ENCODE results near the gene PDE6C.
A peak's percentile ranks its signal among the peaks of the same experiment; 100 is the strongest.
"Not testable (repeated sequence)": the region's sequence is repeated elsewhere in the genome, so short reads cannot be mapped to it uniquely, and the experiment has no call there.

PDE6C gene

GRCh38 chr10:93652857-93653256, 40.5 kb downstream of the PDE6C start:
- no peak for DNase-seq

DNA sequence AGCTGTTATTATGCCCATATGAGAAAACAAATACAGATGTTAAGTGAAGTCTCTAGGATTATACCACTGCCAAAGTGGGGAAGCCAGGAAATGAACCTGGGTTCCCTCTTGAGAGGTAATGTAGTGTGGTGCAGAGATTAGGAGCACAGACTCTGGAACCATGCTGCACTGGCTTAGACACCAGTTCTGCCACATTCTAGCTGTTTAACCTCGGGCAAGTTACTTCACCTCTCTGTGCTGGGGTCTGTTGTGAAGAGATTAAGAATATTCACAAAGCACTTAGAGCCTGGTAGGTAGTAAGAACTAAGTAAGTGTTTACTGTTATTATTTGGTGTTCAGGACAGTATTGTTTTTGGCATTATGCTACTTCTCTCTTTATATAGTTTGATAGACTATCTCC, 41.9 kb downstream of the PDE6C start:
- DNase-seq, result no peak

- no peak for DNase-seq
These were observed 43.8 kb downstream of the PDE6C start for GRCh38 chr10:93656155-93656554.

GRCh38 chr10:93657757-93658156, 45.4 kb downstream of the PDE6C start:
- DNase-seq, result no peak

- no peak for DNase-seq
These were observed 53.7 kb downstream of the PDE6C start for GRCh38 chr10:93666030-93666429.

- DNase-seq, result no peak
These were observed 55.5 kb downstream of the PDE6C start for GRCh38 chr10:93667795-93668194.

DNA sequence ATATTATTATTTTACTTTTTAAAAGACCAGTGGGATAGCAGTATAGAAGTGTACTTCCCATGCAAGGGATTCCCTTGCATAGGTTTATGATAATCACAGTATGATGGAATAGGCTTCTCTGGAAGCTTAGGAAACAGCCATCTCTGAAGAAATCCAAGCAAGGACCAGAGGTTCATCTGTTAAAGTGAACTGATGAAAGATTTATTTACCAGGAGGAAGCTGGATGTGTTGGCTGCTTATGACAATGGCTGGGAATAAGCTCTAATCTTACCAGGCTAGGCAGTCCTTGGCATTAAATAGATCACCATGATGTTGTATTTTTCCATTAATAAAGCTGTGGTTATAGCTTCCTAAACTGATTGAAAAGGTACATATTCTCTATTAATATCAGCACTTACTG, 58.0 kb downstream of the PDE6C start:
- DNase-seq, result no peak

DNA sequence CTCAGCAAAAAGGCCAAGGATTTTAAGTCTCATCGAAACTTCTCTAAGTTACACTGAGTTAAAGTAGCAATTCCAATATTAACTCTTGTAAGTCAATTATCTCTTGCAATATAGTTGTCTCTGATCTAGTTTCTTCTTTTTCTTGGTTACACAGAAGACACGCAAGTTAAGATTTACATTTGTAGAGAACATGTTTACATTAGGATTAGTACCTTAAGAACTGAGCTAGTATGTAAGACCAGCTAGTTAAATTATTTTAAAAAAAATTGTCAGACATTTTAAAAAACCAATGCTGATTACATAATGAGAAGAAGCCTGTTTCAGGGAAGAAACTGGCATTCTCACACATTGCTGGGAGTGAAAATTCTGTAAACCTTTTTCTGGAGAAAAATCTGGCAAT, 58.7 kb downstream of the PDE6C start:
- no peak for DNase-seq

- DNase-seq, result no peak
These were observed 59.8 kb downstream of the PDE6C start for GRCh38 chr10:93672022-93672678.

DNA sequence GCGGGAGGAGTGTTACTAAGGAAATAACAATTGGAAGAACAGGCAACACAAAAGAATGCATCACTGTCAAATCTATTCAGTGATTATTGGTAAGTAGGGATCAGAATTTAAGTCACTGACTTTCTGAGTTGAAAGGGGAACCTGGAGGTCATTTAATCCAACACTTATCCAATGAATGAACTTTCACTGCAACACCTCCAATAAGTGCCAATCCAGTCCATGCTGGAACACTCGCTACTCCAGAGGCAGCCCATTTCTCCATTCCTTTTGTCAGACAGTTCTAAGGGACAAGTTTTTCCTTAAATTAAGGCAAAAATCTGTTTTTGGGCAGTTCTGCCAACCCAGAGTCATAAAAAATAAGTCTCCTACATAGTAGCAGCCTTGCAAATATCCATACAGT, 60.6 kb downstream of the PDE6C start:
- no peak for DNase-seq

- DNase-seq, result no peak
These were observed 61.5 kb downstream of the PDE6C start for GRCh38 chr10:93673791-93674190.

DNA sequence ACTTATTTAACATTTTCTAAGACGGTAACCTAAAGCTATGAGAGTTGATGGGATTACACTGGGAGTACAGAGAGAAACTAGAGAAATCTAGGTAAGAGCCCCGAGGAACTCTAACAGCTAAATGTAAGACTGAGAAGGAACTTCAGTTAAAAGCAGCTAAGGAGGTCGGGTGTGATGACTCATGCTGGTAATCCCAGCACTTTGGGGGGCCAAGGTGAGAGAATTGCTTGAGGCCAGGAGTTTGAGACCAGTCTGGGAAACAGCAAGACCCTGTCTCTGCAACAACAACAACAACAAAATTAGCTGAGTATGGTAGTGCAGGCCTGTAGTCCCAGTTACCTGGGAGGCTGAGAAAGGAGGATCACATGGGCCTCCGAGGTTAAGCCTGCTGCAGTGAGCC, 66.0 kb downstream of the PDE6C start:
- no peak for DNase-seq

- no peak for DNase-seq
These were observed 66.7 kb downstream of the PDE6C start for GRCh38 chr10:93678805-93679587.

DNA sequence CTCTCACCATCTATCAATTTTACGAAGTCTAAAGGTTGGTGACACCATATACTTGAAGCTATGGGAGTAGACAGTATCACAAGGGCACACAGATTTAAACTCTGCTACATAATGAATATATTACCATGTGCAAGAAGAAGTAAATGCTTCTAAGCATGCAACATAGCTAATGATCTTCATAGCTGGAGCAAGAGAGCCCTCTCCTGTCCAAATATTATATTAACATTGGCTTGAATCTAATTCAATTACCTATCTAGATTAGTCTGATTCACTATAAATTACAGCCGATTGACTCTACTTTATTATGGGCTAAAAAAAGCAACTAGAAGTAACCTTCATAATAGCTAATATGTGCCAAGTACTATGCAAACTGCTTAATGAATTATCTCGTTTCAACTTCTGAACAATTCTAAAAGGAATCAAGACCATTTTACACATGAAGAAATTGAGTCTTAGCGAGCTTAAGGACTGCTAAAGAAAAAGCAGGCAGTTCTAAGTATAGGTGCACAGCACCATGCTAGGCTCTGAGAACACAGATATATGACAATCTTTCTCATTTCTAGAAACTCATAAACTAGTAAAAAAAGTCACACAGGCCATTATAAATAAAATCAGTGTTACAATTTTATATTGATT, 68.2 kb downstream of the PDE6C start:
- DNase-seq, result peak; percentile 24

- DNase-seq, result no peak
These were observed 75.4 kb downstream of the PDE6C start for GRCh38 chr10:93687737-93688136.

- DNase-seq, result no peak
These were observed 83.4 kb downstream of the PDE6C start for GRCh38 chr10:93695740-93696139.

- DNase-seq, result not testable (repeated sequence)
These were observed 84.2 kb downstream of the PDE6C start for GRCh38 chr10:93696582-93696981.

DNA sequence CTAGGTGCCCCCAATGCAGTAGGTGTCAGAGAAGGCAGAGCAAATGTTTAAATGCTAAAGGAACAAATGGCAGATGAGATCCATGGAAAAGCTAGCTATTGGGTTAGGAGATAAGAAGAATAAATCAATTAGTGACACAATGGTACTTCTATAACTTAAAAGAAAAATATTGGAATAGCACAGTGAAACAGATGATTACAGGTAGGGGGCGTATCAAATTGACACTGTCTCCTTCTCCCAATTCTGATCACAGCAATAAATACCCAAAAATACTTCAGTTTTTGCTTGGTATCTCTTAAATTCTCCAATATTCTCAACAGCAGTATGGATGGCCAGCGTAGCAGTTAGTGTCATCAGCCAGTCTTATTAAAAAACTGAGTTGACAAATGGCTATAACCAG, 84.9 kb downstream of the PDE6C start:
- no peak for DNase-seq

DNA sequence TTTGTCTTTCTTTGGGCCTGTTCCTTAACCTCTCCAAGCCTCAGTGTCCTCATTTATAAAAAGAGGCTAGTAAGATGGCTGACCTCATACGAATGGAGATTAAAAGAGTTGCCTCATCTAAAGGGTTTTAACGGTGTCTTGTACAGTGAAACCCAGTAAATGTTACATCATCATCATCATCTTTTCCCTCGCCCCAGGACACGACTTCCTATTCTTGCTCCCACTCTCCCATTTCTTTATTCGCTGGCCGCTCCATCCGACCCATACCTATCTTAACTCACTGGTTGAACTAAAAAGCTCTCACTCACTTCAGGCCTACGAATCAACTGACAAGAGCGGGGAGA, 89.5 kb downstream of the PDE6C start:
- DNase-seq, result no peak

GRCh38 chr10:93702210-93703001, 90.1 kb downstream of the PDE6C start, which contains the start of gene FRA10AC1:
TSS of gene FRA10AC1 (minus strand) at chr10:93702592. CDS start at chr10:93700106, 2,486 bp downstream.
- peak; percentile 92 for DNase-seq

- no peak for DNase-seq
These were observed 90.7 kb downstream of the PDE6C start for GRCh38 chr10:93703066-93703465.

DNA sequence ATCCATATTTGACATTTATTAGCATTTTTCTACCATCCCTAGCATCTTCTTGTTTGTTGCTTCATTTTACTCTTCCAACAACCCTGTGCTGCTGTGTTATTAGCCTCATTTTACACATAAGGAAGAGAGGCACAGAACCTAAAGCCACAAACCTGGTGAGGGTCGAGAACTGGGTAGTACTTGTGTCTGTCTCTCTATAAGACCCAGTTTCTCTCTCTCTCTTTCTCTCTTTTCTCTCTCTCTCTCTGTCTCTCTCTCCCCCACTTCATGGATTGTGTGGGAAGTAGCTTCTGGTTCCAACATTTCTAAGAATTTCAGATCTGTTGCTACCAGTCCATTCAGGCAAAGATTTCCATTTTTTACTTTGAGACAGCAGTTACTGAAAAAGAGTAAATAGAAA, 91.5 kb downstream of the PDE6C start:
- no peak for DNase-seq

GRCh38 chr10:93704451-93704850, 92.1 kb downstream of the PDE6C start:
- DNase-seq, result no peak
